Measurements from ENCODE around the gene MEGF11. TPM values are rescaled to one million over a fixed set of nuclear protein-coding genes. Genes with fewer than 3 reads are reported as not detected.

MEGF11 gene
- total RNA-seq, 6 experiments from 2014 or later: not detected

DNA sequence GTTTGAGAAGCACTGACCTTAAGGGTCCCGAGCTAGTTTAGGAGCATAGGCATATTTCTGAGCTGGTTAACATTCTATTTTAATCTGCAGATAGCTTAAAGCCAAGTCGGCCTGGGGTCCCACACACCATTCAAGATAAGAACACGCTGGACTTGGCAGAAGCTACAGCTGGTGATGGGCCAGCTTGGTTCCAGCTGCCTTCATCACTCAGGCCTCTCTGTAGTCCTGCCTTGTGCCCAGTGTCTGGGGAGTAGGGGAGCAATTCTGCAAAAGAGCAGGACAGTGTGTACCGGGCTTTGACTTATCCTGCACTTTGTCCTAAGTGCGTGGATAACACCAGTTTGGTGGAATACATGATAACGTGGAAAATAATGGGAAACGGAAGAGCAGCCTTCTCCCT lies 164.5 kb downstream of the MEGF11 start:
- H3K4me3 Mint-ChIP-seq: no peak overlapping the region
- peaks cover 54% of the 10 kb centered on the region for H3K27me3 Mint-ChIP-seq (ENCODE audit: insufficient read depth)
- H3K27ac Mint-ChIP-seq: no peak overlapping the region

DNA sequence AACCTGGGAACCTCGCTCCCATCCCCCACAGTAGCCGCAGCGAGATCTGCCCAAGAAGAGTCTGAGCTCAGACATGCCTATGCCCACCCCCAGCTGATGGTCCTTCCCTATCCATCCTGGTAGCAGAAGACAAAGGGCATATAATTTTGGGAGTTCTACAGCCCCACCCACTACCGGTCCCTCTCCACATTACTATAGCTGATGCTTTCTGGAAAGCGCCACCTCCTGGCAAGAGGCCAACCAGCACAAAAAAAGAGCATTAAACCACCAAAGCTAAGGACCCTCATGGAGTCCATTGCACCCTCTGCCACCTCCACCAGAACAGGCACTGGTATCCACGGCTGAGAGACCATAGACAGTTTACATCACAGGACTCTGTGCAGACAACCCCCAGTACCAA lies 168.4 kb downstream of the MEGF11 start:
- TF ChIP-seq, protein P1, sequence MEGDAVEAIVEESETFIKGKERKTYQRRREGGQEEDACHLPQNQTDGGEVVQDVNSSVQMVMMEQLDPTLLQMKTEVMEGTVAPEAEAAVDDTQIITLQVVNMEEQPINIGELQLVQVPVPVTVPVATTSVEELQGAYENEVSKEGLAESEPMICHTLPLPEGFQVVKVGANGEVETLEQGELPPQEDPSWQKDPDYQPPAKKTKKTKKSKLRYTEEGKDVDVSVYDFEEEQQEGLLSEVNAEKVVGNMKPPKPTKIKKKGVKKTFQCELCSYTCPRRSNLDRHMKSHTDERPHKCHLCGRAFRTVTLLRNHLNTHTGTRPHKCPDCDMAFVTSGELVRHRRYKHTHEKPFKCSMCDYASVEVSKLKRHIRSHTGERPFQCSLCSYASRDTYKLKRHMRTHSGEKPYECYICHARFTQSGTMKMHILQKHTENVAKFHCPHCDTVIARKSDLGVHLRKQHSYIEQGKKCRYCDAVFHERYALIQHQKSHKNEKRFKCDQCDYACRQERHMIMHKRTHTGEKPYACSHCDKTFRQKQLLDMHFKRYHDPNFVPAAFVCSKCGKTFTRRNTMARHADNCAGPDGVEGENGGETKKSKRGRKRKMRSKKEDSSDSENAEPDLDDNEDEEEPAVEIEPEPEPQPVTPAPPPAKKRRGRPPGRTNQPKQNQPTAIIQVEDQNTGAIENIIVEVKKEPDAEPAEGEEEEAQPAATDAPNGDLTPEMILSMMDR (IDR thresholded peaks at IDR 0.05): no peak
- Mint-ChIP-seq H3K27ac (no peak overlapping the region), H3K9me3 (no peaks in the 10 kb centered on the region), H3K4me3 (no peak overlapping the region), H3K4me1 (ENCODE audit: low read depth) (peaks cover 10% of the 10 kb centered on the region), H3K36me3 (ENCODE audit: low read depth) (no peaks in the 10 kb centered on the region), H3K27me3 (ENCODE audit: insufficient read depth) (peaks cover 36% of the 10 kb centered on the region)
- DNase-seq: no peak

More for the DNA sequence above, 164.5 kb downstream of the MEGF11 start:
- H3K4me1 Mint-ChIP-seq (ENCODE audit: low read depth): no peaks in the 10 kb centered on the region
- no peak for DNase-seq
- TF ChIP-seq, protein P1 (IDR thresholded peaks at IDR 0.05): no peak
- H3K9me3 Mint-ChIP-seq: no peaks in the 10 kb centered on the region
- no peaks in the 10 kb centered on the region for H3K36me3 Mint-ChIP-seq (ENCODE audit: low read depth)

DNA sequence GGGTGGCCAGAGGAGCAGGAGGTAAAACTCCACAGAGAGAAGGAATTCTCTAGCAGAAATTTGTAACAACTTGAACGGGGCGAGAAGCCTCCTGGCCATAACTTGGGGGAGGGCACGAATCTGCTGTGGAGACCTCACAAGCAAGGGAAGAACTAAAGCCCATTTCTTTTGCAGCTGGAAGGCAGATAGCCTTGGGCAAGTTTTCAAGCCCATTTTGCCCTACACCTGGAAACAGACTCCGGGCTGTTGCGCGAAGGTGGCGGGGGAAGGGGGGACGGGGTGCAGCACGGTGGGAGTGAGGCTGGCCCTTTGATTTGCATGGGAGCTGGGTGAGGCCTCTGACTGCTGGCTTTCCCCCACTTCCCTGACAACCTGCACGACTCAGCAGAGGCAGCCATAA lies 168.8 kb downstream of the MEGF11 start:
- Mint-ChIP-seq H3K4me1 (ENCODE audit: low read depth) (peaks cover 12% of the 10 kb centered on the region), H3K36me3 (ENCODE audit: low read depth) (no peaks in the 10 kb centered on the region), H3K27ac (no peak overlapping the region), H3K4me3 (no peak overlapping the region), H3K27me3 (ENCODE audit: insufficient read depth) (peaks cover 31% of the 10 kb centered on the region), H3K9me3 (no peaks in the 10 kb centered on the region)
- no peak for DNase-seq
- TF ChIP-seq, protein P1 (IDR thresholded peaks at IDR 0.05): no peak

GRCh38 chr15:66080717-66081398 lies 172.7 kb downstream of the MEGF11 start:
- TF ChIP-seq, protein P1 (IDR thresholded peaks at IDR 0.05): peak; percentile 36; the same call in 1 of the 2 replicates
- Mint-ChIP-seq H3K36me3 (ENCODE audit: low read depth) (no peaks in the 10 kb centered on the region), H3K9me3 (no peaks in the 10 kb centered on the region), H3K4me3 (no peak overlapping the region), H3K27ac (no peak overlapping the region), H3K27me3 (ENCODE audit: insufficient read depth) (peaks cover 18% of the 10 kb centered on the region), H3K4me1 (ENCODE audit: low read depth) (peaks cover 12% of the 10 kb centered on the region)
- peak; percentile 45 for DNase-seq

GRCh38 chr15:66078929-66079275 lies 174.6 kb downstream of the MEGF11 start:
- Mint-ChIP-seq H3K4me1 (ENCODE audit: low read depth) (peaks cover 12% of the 10 kb centered on the region), H3K36me3 (ENCODE audit: low read depth) (no peaks in the 10 kb centered on the region), H3K9me3 (no peaks in the 10 kb centered on the region), H3K27ac (no peak overlapping the region), H3K27me3 (ENCODE audit: insufficient read depth) (peaks cover 10% of the 10 kb centered on the region), H3K4me3 (no peak overlapping the region)
- TF ChIP-seq, protein P1 (IDR thresholded peaks at IDR 0.05): no peak
- no peak for DNase-seq

Data from HFFc6 (cell line).